ENCODE results near the gene NKTR. TPM values are rescaled to one million over a fixed set of nuclear protein-coding genes. Genes with fewer than 3 reads are reported as not detected.
A peak's percentile ranks its signal among the peaks of the same experiment; 100 is the strongest.

The NKTR gene
- total and polyA plus RNA-seq, 9 of the 15 experiments (the other 6 are each of a cell fraction or from before 2014, with no cell fraction given), result 19.7 to 123 (median 92.6) TPM

DNA sequence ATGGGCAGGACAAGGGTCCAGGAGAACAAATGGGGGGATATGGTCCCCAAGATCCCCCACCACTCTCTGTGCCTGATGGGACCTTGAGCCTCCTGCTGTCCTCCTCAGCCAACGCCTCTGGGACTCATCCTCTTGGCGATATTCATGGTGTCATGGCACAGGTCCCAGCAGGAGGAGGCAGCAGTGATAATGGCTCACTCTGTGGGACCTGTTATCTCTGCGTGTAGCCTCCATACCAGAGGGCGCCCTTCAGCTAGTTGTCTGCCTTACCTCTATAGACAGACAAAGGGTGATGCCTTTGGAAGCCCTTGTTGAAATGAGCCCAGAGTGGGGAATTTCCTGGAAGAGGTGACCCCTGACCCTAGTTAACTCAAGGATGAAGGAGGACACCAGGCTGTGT is 60.4 kb downstream of the NKTR start (continued):
- TF ChIP-seq, protein P1, sequence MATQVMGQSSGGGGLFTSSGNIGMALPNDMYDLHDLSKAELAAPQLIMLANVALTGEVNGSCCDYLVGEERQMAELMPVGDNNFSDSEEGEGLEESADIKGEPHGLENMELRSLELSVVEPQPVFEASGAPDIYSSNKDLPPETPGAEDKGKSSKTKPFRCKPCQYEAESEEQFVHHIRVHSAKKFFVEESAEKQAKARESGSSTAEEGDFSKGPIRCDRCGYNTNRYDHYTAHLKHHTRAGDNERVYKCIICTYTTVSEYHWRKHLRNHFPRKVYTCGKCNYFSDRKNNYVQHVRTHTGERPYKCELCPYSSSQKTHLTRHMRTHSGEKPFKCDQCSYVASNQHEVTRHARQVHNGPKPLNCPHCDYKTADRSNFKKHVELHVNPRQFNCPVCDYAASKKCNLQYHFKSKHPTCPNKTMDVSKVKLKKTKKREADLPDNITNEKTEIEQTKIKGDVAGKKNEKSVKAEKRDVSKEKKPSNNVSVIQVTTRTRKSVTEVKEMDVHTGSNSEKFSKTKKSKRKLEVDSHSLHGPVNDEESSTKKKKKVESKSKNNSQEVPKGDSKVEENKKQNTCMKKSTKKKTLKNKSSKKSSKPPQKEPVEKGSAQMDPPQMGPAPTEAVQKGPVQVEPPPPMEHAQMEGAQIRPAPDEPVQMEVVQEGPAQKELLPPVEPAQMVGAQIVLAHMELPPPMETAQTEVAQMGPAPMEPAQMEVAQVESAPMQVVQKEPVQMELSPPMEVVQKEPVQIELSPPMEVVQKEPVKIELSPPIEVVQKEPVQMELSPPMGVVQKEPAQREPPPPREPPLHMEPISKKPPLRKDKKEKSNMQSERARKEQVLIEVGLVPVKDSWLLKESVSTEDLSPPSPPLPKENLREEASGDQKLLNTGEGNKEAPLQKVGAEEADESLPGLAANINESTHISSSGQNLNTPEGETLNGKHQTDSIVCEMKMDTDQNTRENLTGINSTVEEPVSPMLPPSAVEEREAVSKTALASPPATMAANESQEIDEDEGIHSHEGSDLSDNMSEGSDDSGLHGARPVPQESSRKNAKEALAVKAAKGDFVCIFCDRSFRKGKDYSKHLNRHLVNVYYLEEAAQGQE (IDR thresholded peaks at IDR 0.05; ENCODE audit: borderline replicate concordance), result peak; percentile 83
- TF ChIP-seq, protein P1 (CRISPR knock-in tag; IDR thresholded peaks at IDR 0.05; ENCODE audit: low read depth), result no peak
- peak; percentile 39; the same call in 1 of the 2 replicates for TF ChIP-seq DEAF1 (CRISPR knock-in tag; IDR thresholded peaks at IDR 0.05)
- TF ChIP-seq RBM25 (IDR thresholded peaks at IDR 0.05; ENCODE audit: low read depth, low read length, severe bottlenecking), result no peak
- peak; percentile 35; the same call in 1 of the 2 replicates for TF ChIP-seq XRCC5 (IDR thresholded peaks at IDR 0.05; ENCODE audit: low read depth, low read length)
- TF ChIP-seq RCOR1 (IDR thresholded peaks at IDR 0.05; ENCODE audit: borderline replicate concordance in 1 of 2, low read depth in 2 of 2, low read length in 2 of 2), result peak in 1 of 2 experiments; percentile 78; a peak in 2 of 4 replicates
- TF ChIP-seq CTCF (IDR thresholded peaks at IDR 0.05 in 2 of 3, conservative IDR thresholded peaks at IDR 0.05 in 1 of 3; ENCODE audit: insufficient read depth in 2 of 3, low read depth in 1 of 3, low read length in 3 of 3), result peak; percentile 78 to 97 (median 97)

Data from K562 (cell line).